H1 (cell line): Measurements from ENCODE around the gene ST6GALNAC3. TPM values are rescaled to one million over a fixed set of nuclear protein-coding genes. Genes with fewer than 3 reads are reported as not detected.

ENCODE experiments used
- CTCF ChIA-PET: fragments of 300-600 bp; sonication (Branson Sonifier 250); formaldehyde crosslinking; loops from one replicate; lab custom pipeline; 2021; ENCODE audit not compliant: partially characterized antibody; lab: Charles Lee
- POLR2A ChIA-PET: fragments of 300-600 bp; sonication (Branson Sonifier 250); formaldehyde crosslinking; loops from one replicate; lab custom pipeline; 2021; ENCODE audit warnings: inconsistent platforms; ENCODE audit not compliant: partially characterized antibody; lab: Charles Lee
- DNase-seq, 2 experiments: peaks; one replicate each; pipeline versions ENCODE4 v3.0.0 to v3.0.0-alpha.2; 2010 to 2022; ENCODE audit warnings: low spot score in 2 of 2, low read depth in 1 of 2, mixed read lengths in 1 of 2
- FAIRE-seq: peaks from 2 replicates; lab custom pipeline; 2011; peaks lifted over from hg19 to GRCh38; lab: Jason Lieb, UNC
- H2AFZ ChIP-seq: 2 replicates; pipeline ENCODE4 v1.8.1; 2012; ENCODE audit warnings: low read length, inconsistent platforms
- H2AK5ac ChIP-seq: 2 replicates; pipeline ENCODE4 v1.6.1; 2013; ENCODE audit warnings: low read depth, low read length
- H2BK120ac ChIP-seq: replicated peaks from 2 replicates; pipeline ENCODE3; 2013; ENCODE audit warnings: low read depth, low read length, inconsistent platforms
- H2BK12ac ChIP-seq: 2 replicates; pipeline ENCODE4 v1.6.1; 2013; ENCODE audit warnings: low read depth, low read length
- H2BK15ac ChIP-seq: 2 replicates; pipeline ENCODE4 v1.6.1; 2013; ENCODE audit warnings: low read length
- H2BK20ac ChIP-seq: 2 replicates; pipeline ENCODE4 v1.6.1; 2013; ENCODE audit warnings: low read length
- H2BK5ac ChIP-seq: 2 replicates; pipeline ENCODE4 v1.6.1; 2013; ENCODE audit warnings: low read depth, low read length
- H3K14ac ChIP-seq: 2 replicates; pipeline ENCODE4 v1.6.1; 2013; ENCODE audit warnings: inconsistent platforms; ENCODE audit not compliant: insufficient read length
- H3K18ac ChIP-seq: 2 replicates; pipeline ENCODE4 v1.6.1; 2013; ENCODE audit warnings: low read length; ENCODE audit errors: extremely low read depth
- H3K23ac ChIP-seq: 2 replicates; pipeline ENCODE4 v1.6.1; 2013; ENCODE audit warnings: inconsistent platforms; ENCODE audit not compliant: insufficient read length
- H3K23me2 ChIP-seq: 2 replicates; pipeline ENCODE4 v1.6.1; 2013; ENCODE audit warnings: low read depth, low read length
- H3K27ac ChIP-seq: 2 replicates; pipeline ENCODE4 v1.6.1; 2011; ENCODE audit warnings: low read depth, low read length, inconsistent platforms
- H3K27me3 ChIP-seq, 4 experiments: replicated peaks in 1 of 4; 1 replicate in 1 of 4; 2 replicates in 3 of 4; pipeline versions ENCODE4 v1.6.1 to v1.8.1; 2011 to 2013; ENCODE audit warnings: low read length in 3 of 4, mild to moderate bottlenecking in 3 of 4, inconsistent platforms in 2 of 4, mixed read lengths in 2 of 4, moderate library complexity in 1 of 4; ENCODE audit not compliant: control insufficient read depth in 3 of 4, insufficient read depth in 3 of 4; ENCODE audit errors: extremely low read depth in 1 of 4
- H3K36me3 ChIP-seq, 4 experiments: 2 replicates each; pipeline versions ENCODE4 v1.6.1 to v1.8.1; 2011 to 2013; ENCODE audit warnings: mild to moderate bottlenecking in 4 of 4, low read length in 3 of 4, moderate library complexity in 2 of 4, control low read depth in 1 of 4, inconsistent platforms in 1 of 4; ENCODE audit not compliant: insufficient read depth in 4 of 4, control insufficient read depth in 2 of 4
- H3K4ac ChIP-seq: replicated peaks from 2 replicates; pipeline ENCODE3; 2013; ENCODE audit warnings: low read length, low read depth, mixed read lengths, inconsistent platforms; ENCODE audit not compliant: insufficient read length
- H3K4me1 ChIP-seq, 4 experiments: replicated peaks in 1 of 4; 1 replicate in 1 of 4; 2 replicates in 3 of 4; pipeline versions ENCODE4 v1.6.1 to v1.8.1; 2011 to 2013; ENCODE audit warnings: low read length in 3 of 4, inconsistent platforms in 2 of 4, mixed read lengths in 1 of 4; ENCODE audit not compliant: insufficient read depth in 4 of 4, control insufficient read depth in 3 of 4
- H3K4me2 ChIP-seq, 2 experiments: 2 replicates each; pipeline versions ENCODE4 v1.6.1 to v1.8.1; 2011 to 2013; ENCODE audit warnings: low read depth in 2 of 2, low read length in 2 of 2, control low read depth in 1 of 2, inconsistent platforms in 1 of 2, mild to moderate bottlenecking in 1 of 2; ENCODE audit not compliant: insufficient read depth in 1 of 2
- H3K4me3 ChIP-seq, 4 experiments: fragments of 200-600, 300-600 bp in 1 of 4; sonication (generic), shearing (Covaris generic), sonication (Bioruptor Twin) in 1 of 4; 2 replicates each; pipeline versions ENCODE4 v1.5.1 to v1.8.1; 2011 to 2016; ENCODE audit warnings: low read length in 4 of 4, low read depth in 3 of 4, control low read depth in 2 of 4, inconsistent platforms in 2 of 4, mild to moderate bottlenecking in 2 of 4, mixed read lengths in 1 of 4, moderate library complexity in 1 of 4; ENCODE audit not compliant: insufficient read depth in 2 of 4; ENCODE audit errors: extremely low read depth in 1 of 4
- H3K56ac ChIP-seq: replicated peaks from 2 replicates; pipeline ENCODE3; 2013; ENCODE audit warnings: low read depth, mild to moderate bottlenecking, mixed read lengths, low read length, inconsistent platforms; ENCODE audit not compliant: insufficient read length
- H3K79me1 ChIP-seq: 2 replicates; pipeline ENCODE4 v1.6.1; 2013; ENCODE audit warnings: low read depth, low read length, control low read depth
- H3K79me2 ChIP-seq, 2 experiments: 2 replicates each; pipeline versions ENCODE4 v1.6.1 to v1.8.1; 2012 to 2013; ENCODE audit warnings: low read length in 2 of 2, mild to moderate bottlenecking in 2 of 2, inconsistent platforms in 1 of 2; ENCODE audit not compliant: insufficient read depth in 2 of 2, control insufficient read depth in 1 of 2
- H3K9ac ChIP-seq, 4 experiments: replicated peaks in 1 of 4; 1 replicate in 1 of 4; 2 replicates in 3 of 4; pipeline versions ENCODE4 v1.6.1 to v1.8.1; 2011 to 2013; ENCODE audit warnings: low read depth in 3 of 4, low read length in 3 of 4, control low read depth in 2 of 4, mild to moderate bottlenecking in 2 of 4, moderate library complexity in 2 of 4, inconsistent platforms in 1 of 4; ENCODE audit errors: extremely low read depth in 1 of 4
- H3K9me3 ChIP-seq, 2 experiments: 2 replicates each; pipeline versions ENCODE4 v1.6.1 to v1.8.1; 2012 to 2013; ENCODE audit warnings: mild to moderate bottlenecking in 2 of 2, moderate library complexity in 2 of 2, control low read depth in 1 of 2, inconsistent platforms in 1 of 2, low read depth in 1 of 2, low read length in 1 of 2, mixed read lengths in 1 of 2; ENCODE audit not compliant: insufficient read depth in 2 of 2
- H4K20me1 ChIP-seq, 2 experiments: replicated peaks in 1 of 2; 2 replicates each; pipeline versions ENCODE3 to v1.8.1; 2011 to 2013; ENCODE audit warnings: inconsistent platforms in 2 of 2, low read length in 2 of 2, mild to moderate bottlenecking in 1 of 2; ENCODE audit not compliant: insufficient read depth in 2 of 2, control insufficient read depth in 1 of 2
- H4K5ac ChIP-seq: 2 replicates; pipeline ENCODE4 v1.6.1; 2013; ENCODE audit warnings: low read length, low read depth, mixed read lengths, inconsistent platforms; ENCODE audit not compliant: insufficient read length
- H4K8ac ChIP-seq: 2 replicates; pipeline ENCODE4 v1.8.0; 2013; ENCODE audit warnings: mild to moderate bottlenecking, moderate library complexity, low read length, inconsistent platforms; ENCODE audit not compliant: insufficient read depth; ENCODE audit errors: extremely low read depth
- H4K91ac ChIP-seq: replicated peaks from 2 replicates; pipeline ENCODE3; 2013; ENCODE audit warnings: low read length, mixed read lengths, inconsistent platforms; ENCODE audit not compliant: insufficient read length
- ASH2L ChIP-seq: fragments of 200-600, 300-600 bp; sonication (generic); IDR thresholded peaks from one replicate; pipeline ENCODE4 v1.7.1; 2017; ENCODE audit warnings: low read length
- BCL11A ChIP-seq, 2 experiments: IDR thresholded peaks; one replicate each; pipeline ENCODE4 v1.6.1; 2011; ENCODE audit warnings: low read depth in 2 of 2, low read length in 2 of 2, mild to moderate bottlenecking in 2 of 2
- CEBPB ChIP-seq: IDR thresholded peaks from 2 replicates; pipeline ENCODE4 v1.6.1; 2012; ENCODE audit warnings: low read depth, low read length
- CHD1 ChIP-seq: IDR thresholded peaks from 2 replicates; pipeline ENCODE4 v1.6.1; 2012; ENCODE audit warnings: low read depth, low read length, improper control_type of control experiment
- HDAC2 ChIP-seq, 2 experiments: fragments of 300-600 bp in 1 of 2; sonication (generic) in 1 of 2; IDR thresholded peaks; 2 replicates each; pipeline ENCODE4 v1.6.1; 2011 to 2012; ENCODE audit warnings: low read depth in 2 of 2, low read length in 2 of 2, mild to moderate bottlenecking in 2 of 2, moderate library complexity in 2 of 2, borderline replicate concordance in 1 of 2, inconsistent platforms in 1 of 2
- POU5F1 ChIP-seq: IDR thresholded peaks from 2 replicates; pipeline ENCODE4 v1.6.1; 2011; ENCODE audit warnings: low read depth, mild to moderate bottlenecking, low read length, moderate library complexity
- RFX5 ChIP-seq: IDR thresholded peaks from 2 replicates; pipeline ENCODE4 v1.6.1; 2011; ENCODE audit warnings: low read depth, low read length, improper control_type of control experiment, borderline replicate concordance
- TCF12 ChIP-seq: IDR thresholded peaks from 2 replicates; pipeline ENCODE4 v1.6.1; 2011; ENCODE audit warnings: low read depth, mild to moderate bottlenecking, low read length
- TEAD4 ChIP-seq: IDR thresholded peaks from 2 replicates; pipeline ENCODE4 v1.6.1; 2012; ENCODE audit warnings: low read depth, low read length, inconsistent platforms, mixed read lengths
- YY1 ChIP-seq: IDR thresholded peaks from 2 replicates; pipeline ENCODE4 v1.6.1; 2011; ENCODE audit warnings: low read depth, mild to moderate bottlenecking, low read length
- WGBS, 2 experiments: shearing (Covaris generic) in 1 of 2; methylation state at CpG; one replicate each; pipeline versions ENCODE4 v1.1.6 to v1.1.7; 2013 to 2015; ENCODE audit warnings: low lambda C conversion rate in 2 of 2, mixed read lengths in 2 of 2, inconsistent platforms in 1 of 2, low coverage in 1 of 2, missing lambda C conversion rate in 1 of 2; ENCODE audit not compliant: insufficient replicate concordance in 2 of 2, insufficient coverage in 1 of 2, insufficient read length in 1 of 2; ENCODE audit errors: extremely low coverage in 1 of 2, missing lambda C conversion rate in 1 of 2; 5-methylcytosine and 5-hydroxymethylcytosine counted together
- polyA plus RNA-seq, 7 experiments: library from polyadenylated mRNA; depleted of rRNA in 3 of 7; stranded (reverse) in 5 of 7; unstranded in 2 of 7; fragments of >200 nt in 5 of 7; fragments of 200-250 nt in 2 of 7; gene quantifications; 1 replicate in 5 of 7; 2 replicates in 1 of 7; 4 replicates in 1 of 7; pipeline versions ENCODE4 v1.2.1 to v1.2.3, GENCODE V29; 2011 to 2013; ENCODE audit warnings: missing spikeins in 2 of 7, mixed read lengths in 2 of 7
- total RNA-seq: library from RNA; stranded (reverse); fragmentation: NEBNext Ultra II Directional; extraction: Animal tissue kit (Norgen Biotek cat#: 25700); gene quantifications from 2 replicates; pipeline ENCODE4 v1.2.1, GENCODE V29; 2021

Gene ST6GALNAC3
- total and polyA plus RNA-seq, 2 of the 8 experiments (the other 6 are each of a cell fraction or from before 2014, with no cell fraction given): 4.9 to 19.0 TPM

DNA sequence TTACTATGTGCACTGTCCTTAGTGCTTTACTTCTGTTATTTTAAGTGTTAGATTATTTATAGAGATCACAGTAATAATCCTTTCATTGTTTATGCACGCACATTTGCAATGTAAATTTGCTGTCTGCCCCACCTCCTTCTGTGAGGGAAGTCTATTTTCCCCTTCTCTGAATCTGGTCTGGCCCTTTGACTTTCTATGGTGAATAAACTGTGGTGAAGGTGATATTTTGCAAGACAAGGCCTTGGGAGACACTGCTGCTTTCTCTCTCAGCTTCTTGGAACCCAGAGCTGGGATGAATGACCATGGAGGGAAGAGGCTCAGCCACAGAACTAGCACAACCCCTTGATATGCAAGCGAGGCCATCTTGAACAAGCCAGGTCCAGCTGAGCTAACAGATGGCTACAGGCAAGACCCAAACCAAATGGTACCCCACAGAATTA lies 156.3 kb downstream of the ST6GALNAC3 start:
- Histone ChIP-seq H4K91ac (no peak overlapping the region), H2BK5ac (no peak overlapping the region), H3K18ac (no peak overlapping the region), H2BK12ac (peak overlapping the region; percentile 6; the same call in 1 of the 2 replicates), H3K9me3 (no peaks in the 10 kb centered on the region), H4K8ac (no peak overlapping the region), H3K4ac (no peak overlapping the region), H3K36me3 (no peaks in the 10 kb centered on the region), H3K79me1 (no peaks in the 10 kb centered on the region), H3K9ac (no peak overlapping the region), H2AFZ (no peak overlapping the region), H3K14ac (no peak overlapping the region), H2AK5ac (no peak overlapping the region), H3K4me1 (peaks cover 10 to 30% (median 17%) of the 10 kb centered on the region in 4 experiments; a peak in 6 of 7 replicates), H3K23me2 (no peaks in the 10 kb centered on the region; the same call in 1 of the 2 replicates), H3K4me2 (peak overlapping the region in 1 of 2 experiments; percentile 2; a peak in 2 of 4 replicates), H3K27me3 (no peaks in the 10 kb centered on the region), H3K27ac (no peak overlapping the region), H3K56ac (no peak overlapping the region), H4K20me1 (no peaks in the 10 kb centered on the region), H3K23ac (no peak overlapping the region), H3K4me3 (no peak overlapping the region), H3K79me2 (peaks cover 0 to 2% of the 10 kb centered on the region in 2 experiments; a peak in 1 of 4 replicates), H2BK15ac (no peak overlapping the region), H4K5ac (no peak overlapping the region), H2BK20ac (no peak overlapping the region), H2BK120ac (no peak overlapping the region)
- CTCF ChIA-PET: interaction anchor here (1.9 kb wide), 1 partner anchor 16 kb away, joined by 7 read pairs; no protein-coding TSS in a partner anchor
- peak in 1 of 2 experiments; percentile 36 for DNase-seq
- 8% methylated on average over 2 of the region's 2 CpGs; no CpG with 5 or more reads in 1 of the 2 experiments for WGBS, 2 experiments
- POLR2A ChIA-PET: no interaction called here
- peak; percentile 97 for FAIRE-seq
- 0 out of 2 replicates have a peak, but pooled peaks have one; percentile 34 for TF ChIP-seq POU5F1
- no peak for TF ChIP-seq BCL11A (IDR thresholded peaks at IDR 0.05; ENCODE audit: low read depth in 2 of 2, low read length in 2 of 2)
- peak; percentile 92 for TF ChIP-seq YY1
- no peak for TF ChIP-seq CHD1
- TF ChIP-seq TEAD4: 0 out of 2 replicates have a peak, but pooled peaks have one; percentile 32
- TF ChIP-seq ASH2L: no peak
- TF ChIP-seq HDAC2 (IDR thresholded peaks at IDR 0.05; ENCODE audit: borderline replicate concordance in 1 of 2, low read depth in 2 of 2, low read length in 2 of 2): peak in 1 of 2 experiments; percentile 60; a peak in 2 of 4 replicates
- no peak for TF ChIP-seq RFX5
- peak; percentile 45; the same call in 1 of the 2 replicates for TF ChIP-seq CEBPB
- 0 out of 2 replicates have a peak, but pooled peaks have one; percentile 16 for TF ChIP-seq TCF12
